ENCODE measurements around the gene FMN2. TPM values are rescaled to one million over a fixed set of nuclear protein-coding genes. Genes with fewer than 3 reads are reported as not detected.

The FMN2 gene
- total RNA-seq, 2 experiments from 2014 or later: not detected

- H3K27ac Mint-ChIP-seq: no peak overlapping the region
- no peaks in the 10 kb centered on the region for H3K9me3 Mint-ChIP-seq
- no peak for DNase-seq
- no peaks in the 10 kb centered on the region for H3K36me3 Mint-ChIP-seq (ENCODE audit: low read depth)
- no peaks in the 10 kb centered on the region for H3K27me3 Mint-ChIP-seq
- POLR2A ChIA-PET: no interaction called here
- no peaks in the 10 kb centered on the region for H3K4me1 Mint-ChIP-seq
- no peak overlapping the region for H3K4me3 Mint-ChIP-seq
- CTCF ChIA-PET: interaction anchor here (1.2 kb wide), 1 partner anchor 15 kb away, joined by 4 read pairs; no protein-coding TSS in a partner anchor
Observed at GRCh38 chr1:240492832-240493440, 401.3 kb downstream of the FMN2 start.

DNA sequence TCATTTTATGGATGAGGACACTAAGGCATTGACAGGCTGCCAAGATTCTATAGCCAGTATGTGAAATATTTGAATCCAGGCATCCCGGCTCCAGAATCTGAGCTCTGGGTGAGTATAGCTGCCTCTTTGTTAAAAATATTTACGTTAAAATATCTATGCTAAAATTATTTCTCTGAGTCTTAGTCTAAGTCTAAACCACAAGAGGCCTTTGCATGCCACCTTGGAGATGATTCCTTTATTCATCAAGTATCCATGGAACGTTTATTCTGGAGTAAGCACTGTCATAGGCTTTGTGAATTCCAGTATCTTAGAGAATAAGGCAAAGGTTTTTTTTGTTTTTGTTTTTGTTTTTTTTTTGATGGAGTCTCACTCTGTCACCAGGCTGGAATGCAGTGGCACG lies 403.9 kb downstream of the FMN2 start:
- ChIA-PET CTCF (no interaction called here), POLR2A (no interaction called here)
- H3K27ac Mint-ChIP-seq: no peak overlapping the region
- H3K36me3 Mint-ChIP-seq (ENCODE audit: low read depth): no peaks in the 10 kb centered on the region
- no peaks in the 10 kb centered on the region for H3K9me3 Mint-ChIP-seq
- DNase-seq: no peak
- H3K4me1 Mint-ChIP-seq: peaks cover 3% of the 10 kb centered on the region
- no peaks in the 10 kb centered on the region for H3K27me3 Mint-ChIP-seq
- no peak overlapping the region for H3K4me3 Mint-ChIP-seq

- Mint-ChIP-seq H3K27ac (no peak overlapping the region), H3K36me3 (ENCODE audit: low read depth) (no peaks in the 10 kb centered on the region), H3K27me3 (no peaks in the 10 kb centered on the region), H3K4me3 (no peak overlapping the region), H3K9me3 (no peaks in the 10 kb centered on the region), H3K4me1 (peaks cover 3% of the 10 kb centered on the region)
- POLR2A ChIA-PET: no interaction called here
- no peak for DNase-seq
- CTCF ChIA-PET: no interaction called here
Observed at GRCh38 chr1:240496356-240496755, 404.7 kb downstream of the FMN2 start.

GRCh38 chr1:240496941-240497340 lies 405.3 kb downstream of the FMN2 start:
- CTCF ChIA-PET: no interaction called here
- H3K27ac Mint-ChIP-seq: no peak overlapping the region
- H3K4me1 Mint-ChIP-seq: peaks cover 3% of the 10 kb centered on the region
- H3K36me3 Mint-ChIP-seq (ENCODE audit: low read depth): no peaks in the 10 kb centered on the region
- no peaks in the 10 kb centered on the region for H3K27me3 Mint-ChIP-seq
- POLR2A ChIA-PET: no interaction called here
- DNase-seq: no peak
- H3K9me3 Mint-ChIP-seq: no peaks in the 10 kb centered on the region
- H3K4me3 Mint-ChIP-seq: no peak overlapping the region

GRCh38 chr1:240497908-240498307 lies 406.2 kb downstream of the FMN2 start:
- no peak for DNase-seq
- no peaks in the 10 kb centered on the region for H3K27me3 Mint-ChIP-seq
- no peak overlapping the region for H3K27ac Mint-ChIP-seq
- H3K4me3 Mint-ChIP-seq: no peak overlapping the region
- peaks cover 3% of the 10 kb centered on the region for H3K4me1 Mint-ChIP-seq
- ChIA-PET POLR2A (interaction anchor here (0.6 kb wide), 1 partner anchor 33 kb away, joined by 4 read pairs; no protein-coding TSS in a partner anchor), CTCF (no interaction called here)
- no peaks in the 10 kb centered on the region for H3K36me3 Mint-ChIP-seq (ENCODE audit: low read depth)
- no peaks in the 10 kb centered on the region for H3K9me3 Mint-ChIP-seq

DNA sequence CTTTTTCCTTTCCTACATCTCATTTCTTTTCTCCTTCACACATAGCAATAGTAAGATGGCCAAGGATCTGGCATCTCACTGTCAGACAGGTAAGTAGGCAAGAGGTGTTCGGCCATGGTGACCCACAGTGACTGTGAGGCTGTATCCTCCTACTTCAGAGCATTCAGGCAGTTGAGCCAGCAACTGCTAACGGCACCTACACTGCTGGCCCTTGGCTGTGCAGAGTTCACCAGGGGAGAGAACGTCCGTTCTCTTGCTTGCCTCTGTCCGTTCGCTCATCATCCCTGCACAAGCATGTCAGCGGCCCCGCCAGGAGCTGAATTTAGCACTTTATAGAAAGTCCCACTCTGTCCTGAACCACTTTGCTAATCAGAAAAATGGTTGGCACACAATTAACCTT lies 406.7 kb downstream of the FMN2 start:
- H3K27me3 Mint-ChIP-seq: no peaks in the 10 kb centered on the region
- H3K27ac Mint-ChIP-seq: no peak overlapping the region
- no peaks in the 10 kb centered on the region for H3K36me3 Mint-ChIP-seq (ENCODE audit: low read depth)
- H3K9me3 Mint-ChIP-seq: no peaks in the 10 kb centered on the region
- peaks cover 3% of the 10 kb centered on the region for H3K4me1 Mint-ChIP-seq
- ChIA-PET CTCF (no interaction called here), POLR2A (interaction anchor here (0.6 kb wide), 1 partner anchor 33 kb away, joined by 4 read pairs; no protein-coding TSS in a partner anchor)
- no peak for DNase-seq
- H3K4me3 Mint-ChIP-seq: no peak overlapping the region

DNA sequence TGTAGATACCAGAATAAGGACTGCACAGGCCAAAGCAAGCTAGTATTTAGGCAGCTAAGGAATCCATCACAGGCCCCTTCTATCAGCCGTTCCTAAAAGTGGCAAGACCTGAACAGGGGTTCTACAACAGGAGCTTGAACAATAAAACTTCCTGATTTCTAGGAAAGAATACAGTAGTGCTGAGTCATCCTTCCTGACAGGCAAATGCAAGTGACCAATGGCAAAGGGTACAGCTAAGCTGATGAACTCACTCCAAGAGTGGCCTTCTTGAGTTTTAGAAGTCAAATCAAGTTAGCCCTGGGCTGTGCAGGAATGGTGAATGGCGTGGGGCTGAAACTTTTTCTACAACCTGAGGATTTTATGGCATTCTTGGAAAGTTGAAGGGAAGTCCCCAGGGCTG lies 407.3 kb downstream of the FMN2 start:
- peaks cover 3% of the 10 kb centered on the region for H3K4me1 Mint-ChIP-seq
- no peaks in the 10 kb centered on the region for H3K9me3 Mint-ChIP-seq
- CTCF ChIA-PET: no interaction called here
- H3K4me3 Mint-ChIP-seq: no peak overlapping the region
- no peak for DNase-seq
- no peaks in the 10 kb centered on the region for H3K36me3 Mint-ChIP-seq (ENCODE audit: low read depth)
- POLR2A ChIA-PET: no interaction called here
- H3K27me3 Mint-ChIP-seq: no peaks in the 10 kb centered on the region
- no peak overlapping the region for H3K27ac Mint-ChIP-seq

DNA sequence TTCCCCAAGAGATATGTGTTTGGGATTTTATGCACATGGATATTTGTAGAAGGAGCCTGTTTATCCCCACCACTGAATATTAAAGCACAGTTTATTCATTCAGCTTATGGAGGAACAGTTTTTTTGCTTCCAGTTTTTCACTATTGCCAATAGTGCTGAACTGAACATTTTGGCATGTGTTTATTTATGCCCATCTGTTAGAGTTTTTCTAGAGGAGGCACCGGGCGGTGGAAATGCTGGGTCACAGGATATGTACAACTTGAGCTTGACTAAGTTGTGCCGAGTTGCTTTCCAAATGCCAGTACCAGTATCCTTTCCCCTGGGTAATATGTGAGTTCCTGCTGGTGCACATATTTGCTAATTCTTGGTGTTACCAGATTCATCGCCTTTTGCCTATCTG lies 409.0 kb downstream of the FMN2 start:
- Mint-ChIP-seq H3K36me3 (ENCODE audit: low read depth) (no peaks in the 10 kb centered on the region), H3K4me1 (peaks cover 3% of the 10 kb centered on the region), H3K4me3 (no peak overlapping the region), H3K27ac (no peak overlapping the region), H3K27me3 (no peaks in the 10 kb centered on the region), H3K9me3 (no peaks in the 10 kb centered on the region)
- ChIA-PET CTCF (no interaction called here), POLR2A (no interaction called here)
- DNase-seq: no peak

- no peak overlapping the region for H3K4me3 Mint-ChIP-seq
- CTCF ChIA-PET: no interaction called here
Observed at GRCh38 chr1:240501115-240501514, 409.4 kb downstream of the FMN2 start.

GRCh38 chr1:240503036-240503435 lies 411.4 kb downstream of the FMN2 start:
- Mint-ChIP-seq H3K27me3 (no peaks in the 10 kb centered on the region), H3K4me1 (peaks cover 3% of the 10 kb centered on the region), H3K9me3 (no peaks in the 10 kb centered on the region), H3K4me3 (no peak overlapping the region), H3K36me3 (ENCODE audit: low read depth) (no peaks in the 10 kb centered on the region), H3K27ac (no peak overlapping the region)
- ChIA-PET POLR2A (no interaction called here), CTCF (no interaction called here)
- no peak for DNase-seq

More at GRCh38 chr1:240501115-240501514, 409.4 kb downstream of the FMN2 start:
- H3K27ac Mint-ChIP-seq: no peak overlapping the region
- POLR2A ChIA-PET: no interaction called here
- no peaks in the 10 kb centered on the region for H3K27me3 Mint-ChIP-seq
- H3K4me1 Mint-ChIP-seq: peaks cover 3% of the 10 kb centered on the region
- no peaks in the 10 kb centered on the region for H3K36me3 Mint-ChIP-seq (ENCODE audit: low read depth)
- no peak for DNase-seq
- H3K9me3 Mint-ChIP-seq: no peaks in the 10 kb centered on the region

DNA sequence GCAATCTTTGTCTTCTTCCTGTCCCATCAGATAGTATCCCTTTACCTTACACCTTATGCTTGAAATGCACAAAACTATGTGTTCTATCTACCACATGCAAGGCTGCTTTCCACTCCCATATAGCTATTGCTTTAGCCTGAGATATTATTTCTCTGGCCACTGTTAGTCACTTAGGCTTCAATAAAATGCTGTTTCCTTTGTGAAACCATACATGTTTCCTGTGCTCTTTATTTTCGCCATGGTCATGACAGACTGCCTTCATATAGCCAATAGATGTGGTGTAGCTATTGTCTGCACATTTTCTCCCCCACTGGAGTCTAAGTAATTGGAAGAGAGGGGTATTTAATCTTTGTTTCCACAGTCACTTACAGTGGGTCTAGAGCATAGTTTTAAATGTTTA lies 411.9 kb downstream of the FMN2 start:
- DNase-seq: no peak
- POLR2A ChIA-PET: no interaction called here
- Mint-ChIP-seq H3K27ac (no peak overlapping the region), H3K36me3 (ENCODE audit: low read depth) (no peaks in the 10 kb centered on the region), H3K27me3 (no peaks in the 10 kb centered on the region), H3K4me3 (no peak overlapping the region), H3K9me3 (no peaks in the 10 kb centered on the region), H3K4me1 (peaks cover 3% of the 10 kb centered on the region)
- CTCF ChIA-PET: no interaction called here

DNA sequence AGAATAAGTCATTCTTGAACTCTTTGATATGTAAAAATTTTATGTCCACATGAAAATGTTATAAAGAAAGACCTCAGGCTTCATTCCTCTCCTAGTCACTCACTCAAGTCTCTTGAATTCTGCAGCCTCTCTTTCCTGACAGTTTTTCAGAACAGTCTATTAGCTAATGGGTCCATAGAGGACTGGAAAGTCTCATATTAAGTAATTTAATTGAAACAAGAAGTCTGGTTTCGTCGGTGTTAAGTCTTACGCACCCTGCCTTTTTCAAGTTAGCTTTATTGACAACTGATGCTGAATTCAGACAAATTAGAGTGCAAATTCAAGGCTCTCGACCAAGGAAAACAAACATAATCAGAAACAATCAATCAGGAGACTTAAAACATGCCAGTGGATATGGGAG lies 414.5 kb downstream of the FMN2 start:
- Mint-ChIP-seq H3K27ac (no peak overlapping the region), H3K9me3 (no peaks in the 10 kb centered on the region), H3K36me3 (ENCODE audit: low read depth) (no peaks in the 10 kb centered on the region), H3K27me3 (no peaks in the 10 kb centered on the region), H3K4me1 (no peaks in the 10 kb centered on the region), H3K4me3 (no peak overlapping the region)
- ChIA-PET POLR2A (no interaction called here), CTCF (no interaction called here)
- DNase-seq: no peak

DNA sequence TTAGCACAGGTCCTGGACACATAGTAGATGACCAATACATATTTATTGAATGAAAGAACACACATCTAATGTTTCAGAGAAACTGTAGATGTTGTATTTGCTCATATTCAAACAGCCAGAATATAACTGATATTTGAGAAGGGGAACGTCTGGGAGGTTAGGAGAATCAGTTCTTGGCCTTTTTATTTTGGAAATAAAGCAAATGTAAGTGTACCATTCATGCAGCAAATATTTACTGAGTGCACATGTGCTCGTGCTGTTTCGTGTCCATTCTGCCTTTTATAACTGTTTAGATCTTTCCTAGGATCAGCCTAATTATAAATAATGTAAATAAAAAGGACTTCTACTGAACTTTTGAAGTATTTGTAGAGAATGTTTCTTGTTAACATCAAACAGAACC lies 416.5 kb downstream of the FMN2 start:
- Mint-ChIP-seq H3K27ac (no peak overlapping the region), H3K4me1 (no peaks in the 10 kb centered on the region), H3K9me3 (peaks cover 2% of the 10 kb centered on the region), H3K36me3 (ENCODE audit: low read depth) (no peaks in the 10 kb centered on the region), H3K4me3 (no peak overlapping the region), H3K27me3 (no peaks in the 10 kb centered on the region)
- no peak for DNase-seq
- CTCF ChIA-PET: no interaction called here
- POLR2A ChIA-PET: no interaction called here

GRCh38 chr1:240508950-240509349 lies 417.3 kb downstream of the FMN2 start:
- H3K4me3 Mint-ChIP-seq: no peak overlapping the region
- ChIA-PET POLR2A (no interaction called here), CTCF (no interaction called here)
- DNase-seq: no peak
- H3K36me3 Mint-ChIP-seq (ENCODE audit: low read depth): no peaks in the 10 kb centered on the region
- no peak overlapping the region for H3K27ac Mint-ChIP-seq
- H3K27me3 Mint-ChIP-seq: no peaks in the 10 kb centered on the region
- H3K4me1 Mint-ChIP-seq: no peaks in the 10 kb centered on the region
- peaks cover 2% of the 10 kb centered on the region for H3K9me3 Mint-ChIP-seq

Data from activated CD4-positive, alpha-beta T cell treated with anti-CD3 and anti-CD28 coated beads, Interleukin-2, amount 10 ng/mL, durations not matched to agents 7 days and 5 days (primary cell).